ENCODE data around the gene ERN1.
A peak's percentile ranks its signal among the peaks of the same experiment; 100 is the strongest.

ERN1 gene

GRCh38 chr17:63989622-63990345 lies 140.2 kb downstream of the ERN1 start (continued):
- TF ChIP-seq ZNF280C (tag by site-specific recombination; IDR thresholded peaks at IDR 0.05) (no peak), ZBTB26 (tag by site-specific recombination; optimal IDR thresholded peaks at IDR 0.05) (peak; percentile 11), ZNF157 (tag by site-specific recombination; IDR thresholded peaks at IDR 0.05) (no peak), ZSCAN4 (tag by site-specific recombination; IDR thresholded peaks at IDR 0.05) (0 out of 2 replicates have a peak, but pooled peaks have one; percentile 26)

Data from HEK293 (cell line).